Hematopoietic multipotent progenitor cell treated with erythropoietin and hydrocortisone succinate and interleukin-3 and kit ligand, for 8 days (in vitro differentiated cells): ENCODE measurements around the gene COL6A3.

Source experiments
- DNase-seq: peaks from one replicate; pipeline ENCODE4 v3.0.0-alpha.2; 2015

COL6A3 gene

DNA sequence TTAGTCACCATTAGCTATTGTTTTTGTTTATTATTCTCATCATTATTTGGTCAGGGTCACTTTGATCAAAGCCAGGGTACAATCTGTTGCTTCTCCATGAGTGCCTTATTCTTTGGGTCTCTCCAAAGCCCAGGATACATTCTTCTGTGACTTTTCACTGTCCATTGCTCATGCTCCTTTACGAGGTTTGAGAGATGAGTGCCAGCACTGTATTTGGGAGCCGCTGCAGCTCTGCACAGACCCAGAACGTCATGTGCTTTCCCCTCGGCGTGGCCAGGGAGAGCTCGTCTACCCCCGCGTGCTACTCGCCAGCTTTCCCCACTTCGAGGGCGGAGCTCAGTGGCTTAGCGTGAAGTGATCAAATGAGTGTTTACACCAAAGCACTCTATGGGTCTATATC, 123.7 kb downstream of the COL6A3 start:
- no peak for DNase-seq

GRCh38 chr2:237289139-237289538, 124.8 kb downstream of the COL6A3 start:
- DNase-seq = no peak

DNA sequence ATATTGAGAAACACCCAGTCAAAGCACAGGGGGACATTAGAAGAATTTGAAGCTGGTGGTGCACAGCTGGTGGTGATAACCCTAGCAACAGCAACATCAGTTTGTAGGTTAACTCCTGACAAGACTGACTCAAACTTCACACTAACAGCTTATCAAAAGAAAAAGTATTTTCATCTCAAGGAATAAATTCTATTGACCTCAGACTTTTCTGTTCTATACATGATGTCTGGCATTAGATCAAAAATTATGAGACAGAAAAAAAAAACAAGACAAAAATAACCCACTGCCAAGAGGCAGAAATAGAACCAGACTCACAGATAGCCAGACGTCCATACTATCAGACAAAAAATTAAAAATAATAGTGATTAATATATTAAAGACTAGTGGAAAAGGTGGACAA, 126.1 kb downstream of the COL6A3 start:
- DNase-seq = no peak

DNA sequence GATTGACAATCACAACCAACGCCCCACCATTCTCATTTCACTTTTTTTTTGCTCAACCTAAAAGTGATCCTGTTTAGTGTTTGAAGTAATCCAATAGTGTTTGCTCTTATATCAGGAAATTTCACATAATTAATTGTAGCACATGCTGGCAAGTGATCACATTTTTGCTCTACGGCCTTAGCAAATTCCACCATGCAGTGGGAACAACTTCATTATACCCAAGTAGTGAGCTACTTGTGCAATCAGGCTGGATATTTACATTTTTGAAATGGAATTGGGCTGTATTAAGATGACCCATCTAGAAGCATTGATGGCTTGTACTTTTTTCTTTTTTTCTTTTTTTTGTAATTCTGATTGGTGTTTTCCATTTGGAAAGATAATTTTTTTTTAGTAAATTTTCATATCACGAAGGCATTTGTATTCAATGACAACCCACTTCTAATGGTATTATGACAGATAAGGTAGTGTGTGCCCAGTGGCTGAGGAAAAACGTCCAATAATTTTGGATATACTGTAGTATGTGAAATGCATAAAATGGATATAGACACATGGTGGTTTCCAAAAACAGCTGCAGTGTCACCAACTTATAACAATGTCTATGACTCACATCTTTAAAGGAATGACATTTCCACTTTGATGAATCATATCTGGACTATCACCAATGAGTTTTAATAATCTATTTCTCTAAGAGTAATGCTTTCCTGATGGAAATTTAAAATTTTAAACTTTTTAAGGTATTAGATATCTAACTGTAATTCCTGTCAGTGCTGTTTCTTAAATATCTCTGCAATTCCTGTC, 130.6 kb downstream of the COL6A3 start:
- no peak for DNase-seq

- no peak for DNase-seq
Observed at GRCh38 chr2:237282568-237283128, 131.3 kb downstream of the COL6A3 start.

GRCh38 chr2:237281836-237282306, 132.1 kb downstream of the COL6A3 start:
- no peak for DNase-seq

DNA sequence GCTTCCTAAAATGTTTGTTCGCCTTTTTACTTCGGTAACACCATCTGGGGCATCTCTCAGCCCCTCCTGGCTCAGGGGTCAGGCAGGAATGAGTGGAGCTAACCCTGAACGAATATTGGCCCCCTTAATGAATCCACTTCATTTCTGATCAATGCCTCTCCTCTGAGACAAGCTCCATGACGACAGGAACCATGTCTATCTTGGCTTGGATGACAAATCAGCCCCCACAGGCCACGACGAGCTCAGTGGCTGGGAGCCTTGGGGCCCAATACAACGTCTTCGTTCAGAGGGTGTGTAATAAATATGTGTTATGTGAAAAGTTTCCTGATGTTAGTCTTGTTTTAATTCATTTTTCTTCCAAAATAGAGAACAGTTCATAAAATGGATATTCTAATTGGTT, 133.0 kb downstream of the COL6A3 start:
- DNase-seq = no peak

GRCh38 chr2:237280229-237280628, 133.7 kb downstream of the COL6A3 start:
- no peak for DNase-seq

DNA sequence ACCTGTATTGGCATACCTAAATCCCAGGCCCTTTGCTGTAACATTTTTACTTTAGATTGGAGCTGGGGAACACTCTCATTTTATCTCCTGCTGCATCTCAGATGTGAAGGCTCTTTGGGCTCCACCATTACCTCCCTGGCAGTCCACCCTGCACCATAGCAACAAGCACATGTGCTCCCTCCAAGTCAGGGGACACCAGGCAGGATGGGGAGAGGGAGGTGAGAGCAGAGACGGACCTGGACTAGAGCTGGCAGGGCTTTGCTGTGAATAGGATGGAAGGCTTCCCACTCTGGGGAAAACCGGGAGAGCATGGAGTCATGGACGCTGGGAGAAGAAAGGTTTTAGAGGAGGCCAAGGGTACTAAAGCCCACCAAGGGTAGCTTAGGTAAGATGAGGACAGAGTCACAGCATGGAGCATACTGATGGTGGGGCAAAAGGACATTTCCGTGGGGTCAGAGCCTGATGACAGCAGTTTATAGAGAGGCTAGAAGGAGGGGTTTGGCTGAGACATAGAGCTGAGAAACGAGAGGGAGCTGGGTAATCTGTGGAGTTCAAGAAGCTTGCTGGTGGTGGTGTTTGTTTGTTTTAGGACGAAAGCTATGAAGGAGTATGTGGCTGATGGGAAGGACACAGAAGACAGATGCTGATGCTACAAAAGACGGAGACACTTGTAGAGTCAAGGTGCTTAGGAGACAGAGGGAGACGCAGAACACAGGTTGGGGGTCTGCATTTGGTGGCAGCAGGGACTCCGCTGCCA, 134.8 kb downstream of the COL6A3 start:
- DNase-seq = no peak

DNA sequence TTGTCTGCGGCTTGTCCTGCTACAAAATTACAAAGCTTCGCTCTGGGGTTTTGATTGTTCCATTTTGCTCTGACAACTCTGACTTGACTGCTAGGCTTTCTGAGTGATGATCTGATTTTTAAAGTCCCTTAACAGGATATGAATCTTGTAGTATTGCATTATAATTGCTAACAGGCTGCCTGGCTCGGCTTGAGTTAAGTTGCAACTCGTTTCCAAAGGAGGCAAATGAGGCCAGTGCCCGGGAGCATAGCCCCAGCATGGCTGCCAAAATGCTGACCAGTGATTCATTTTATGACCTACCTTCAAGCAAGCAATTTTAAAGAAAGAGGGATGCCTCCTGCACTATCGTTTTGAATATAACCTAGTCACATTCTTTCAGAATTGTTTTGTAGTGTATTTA, 135.4 kb downstream of the COL6A3 start:
- no peak for DNase-seq

DNA sequence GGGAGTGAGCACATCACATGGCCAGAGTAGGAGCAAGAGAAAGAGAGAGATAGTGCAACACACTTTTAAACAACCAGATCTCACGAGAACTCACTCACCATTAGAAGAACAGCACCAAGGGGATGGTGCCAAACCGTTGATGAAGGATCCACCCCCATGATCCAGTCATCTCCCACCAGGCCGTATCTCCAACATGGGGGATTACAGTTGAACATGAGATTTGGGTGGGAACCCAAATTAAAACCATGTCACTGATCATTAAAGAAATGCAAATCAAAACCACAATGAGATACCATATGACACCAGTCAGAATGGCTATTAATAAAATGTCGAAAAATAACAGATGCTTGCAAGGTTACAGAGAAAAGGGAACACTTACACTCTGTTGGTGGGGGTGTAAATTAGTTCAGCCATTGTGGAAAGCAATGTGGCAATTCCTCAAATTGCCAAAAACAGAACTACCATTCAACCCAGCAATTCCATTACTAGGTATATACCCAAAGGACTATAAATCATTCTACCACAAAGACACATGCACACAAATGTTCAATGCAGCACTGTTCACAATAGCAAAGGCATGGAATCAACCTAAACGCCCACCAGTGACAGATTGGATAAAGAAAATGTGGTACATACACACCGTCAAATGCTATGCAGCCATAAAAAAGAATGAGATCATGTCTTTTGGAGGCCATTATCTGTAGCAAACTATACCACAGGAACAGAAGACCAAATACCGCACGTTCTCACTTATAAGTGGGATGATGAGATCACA, 137.1 kb downstream of the COL6A3 start:
- no peak for DNase-seq
